ENCODE measurements around the gene BST1. TPM values are rescaled to one million over a fixed set of nuclear protein-coding genes. Genes with fewer than 3 reads are reported as not detected.
"Not testable (repeated sequence)": the region's sequence is repeated elsewhere in the genome, so short reads cannot be mapped to it uniquely, and the experiment has no call there.

Gene BST1
- total RNA-seq, 1 donor from 2014 or later: 0.80 TPM

DNA sequence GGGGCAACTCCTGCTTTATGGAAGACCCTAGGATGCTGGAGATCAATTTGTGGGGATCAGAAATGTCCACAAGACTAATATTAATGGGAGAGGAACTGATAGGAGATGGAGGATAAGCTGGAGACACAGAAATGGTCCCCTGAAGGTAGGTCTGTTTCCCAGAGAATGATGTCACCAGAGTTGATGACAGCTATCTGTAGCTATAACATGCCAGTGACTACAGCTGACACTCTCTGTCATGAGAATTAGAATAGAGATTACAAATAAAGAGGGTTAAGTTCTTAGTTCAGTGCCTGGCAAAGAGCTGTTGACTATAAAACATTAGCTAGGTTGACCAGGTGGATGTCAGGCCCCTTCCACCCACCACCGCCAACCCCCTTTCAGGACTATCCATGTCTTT, 9.3 kb downstream of the BST1 start:
- no peak for ATAC-seq

DNA sequence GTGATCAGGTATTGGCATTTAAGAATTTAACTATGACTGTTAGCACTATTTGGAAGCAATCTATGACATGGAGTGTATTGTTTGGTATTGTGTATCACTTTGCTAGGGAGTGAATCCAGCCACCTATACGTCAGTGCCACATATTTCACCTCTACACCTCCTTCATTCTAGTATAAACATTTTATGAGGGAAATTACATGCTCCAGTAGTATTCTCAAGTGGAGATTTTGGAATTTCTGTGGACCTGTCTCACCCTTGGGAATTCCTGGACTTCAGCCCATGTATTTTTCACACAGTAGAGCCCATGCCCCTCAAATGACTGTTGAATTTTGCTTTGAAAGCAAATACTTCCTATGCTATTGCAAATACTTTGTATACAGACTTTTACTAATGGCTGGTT, 11.3 kb downstream of the BST1 start:
- no peak for ATAC-seq

- no peak for ATAC-seq
Observed at GRCh38 chr4:15714646-15715435, 12.0 kb downstream of the BST1 start.

DNA sequence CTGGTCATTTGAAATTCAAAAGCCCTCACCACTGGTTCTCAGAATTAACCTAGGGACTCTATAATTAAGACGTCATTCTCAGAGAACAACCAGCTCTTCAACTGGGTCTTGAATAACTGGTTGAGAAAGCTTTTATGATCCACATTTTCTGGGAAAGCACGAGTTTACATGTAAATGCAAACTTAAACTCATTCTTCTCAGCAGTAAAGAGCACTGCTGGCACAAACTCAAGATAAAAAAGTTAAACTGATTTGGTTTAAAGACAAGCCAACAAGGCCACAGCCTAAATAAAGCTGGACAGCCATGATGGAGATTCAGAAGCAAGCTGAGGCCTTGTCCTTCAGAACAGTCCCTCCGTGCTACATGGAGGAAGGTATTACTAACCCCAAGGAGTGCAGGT, 13.2 kb downstream of the BST1 start:
- ATAC-seq: no peak

- ATAC-seq: no peak
Observed at GRCh38 chr4:15717086-15717485, 14.2 kb downstream of the BST1 start.

GRCh38 chr4:15717657-15718416, 15.0 kb downstream of the BST1 start:
- no peak for ATAC-seq

DNA sequence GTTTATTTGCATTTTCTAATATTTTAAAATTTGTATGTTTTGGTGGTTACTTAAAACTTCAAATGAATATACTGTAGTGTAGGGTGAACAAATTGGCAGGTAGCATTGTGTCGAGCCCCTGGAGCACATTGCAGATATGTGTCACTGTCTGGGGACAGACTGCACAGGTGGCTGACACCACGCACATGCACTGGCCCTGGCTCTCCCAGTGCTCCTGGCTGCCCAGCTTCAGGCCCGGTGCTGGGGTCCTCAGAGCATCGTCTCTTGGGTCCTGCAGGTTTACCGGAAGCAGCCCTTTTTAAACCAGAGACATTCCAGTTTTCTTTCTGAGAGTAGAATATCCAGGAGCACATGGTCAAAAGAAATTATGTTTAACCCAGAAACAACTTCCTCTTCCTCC, 15.6 kb downstream of the BST1 start:
- ATAC-seq: no peak

DNA sequence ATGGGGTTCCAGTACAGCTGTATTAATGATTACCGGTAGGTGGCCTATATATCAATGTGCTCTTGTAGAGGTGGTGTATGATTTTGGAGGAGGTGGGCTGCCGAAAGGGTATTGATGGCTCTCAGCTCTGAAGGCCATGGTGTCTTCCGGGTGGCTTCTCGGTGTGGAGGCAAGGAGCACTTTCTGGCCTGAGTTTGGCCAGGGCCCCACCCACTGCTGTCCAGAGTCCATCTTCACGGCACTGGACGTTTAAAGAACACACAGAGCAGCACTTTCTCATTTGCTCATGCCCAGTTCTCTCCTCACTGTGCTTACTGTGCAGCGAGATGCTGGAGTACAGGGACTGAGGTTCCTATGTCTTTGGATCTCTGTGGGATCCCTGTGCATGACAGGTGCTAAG, 16.1 kb downstream of the BST1 start:
- no peak for ATAC-seq

DNA sequence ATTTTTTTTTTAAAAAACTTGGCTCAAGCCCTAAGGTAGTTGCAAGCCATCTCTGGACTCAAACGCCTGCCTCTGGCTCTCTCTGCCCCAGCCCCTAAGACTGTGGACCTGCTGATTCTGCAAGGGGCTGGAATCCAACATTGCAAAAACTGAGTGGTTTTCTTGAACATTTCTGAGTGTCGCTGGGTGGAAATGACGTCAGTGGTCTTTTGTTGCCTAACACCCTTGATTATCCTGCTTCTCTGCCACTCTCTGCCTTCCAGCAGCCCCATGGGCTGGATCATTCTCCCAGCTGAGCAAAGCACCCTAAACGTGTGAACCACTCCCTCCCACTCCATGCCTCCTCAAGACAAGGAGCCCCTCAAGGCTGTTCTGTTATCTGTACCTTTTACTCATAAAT, 16.6 kb downstream of the BST1 start:
- no peak for ATAC-seq

DNA sequence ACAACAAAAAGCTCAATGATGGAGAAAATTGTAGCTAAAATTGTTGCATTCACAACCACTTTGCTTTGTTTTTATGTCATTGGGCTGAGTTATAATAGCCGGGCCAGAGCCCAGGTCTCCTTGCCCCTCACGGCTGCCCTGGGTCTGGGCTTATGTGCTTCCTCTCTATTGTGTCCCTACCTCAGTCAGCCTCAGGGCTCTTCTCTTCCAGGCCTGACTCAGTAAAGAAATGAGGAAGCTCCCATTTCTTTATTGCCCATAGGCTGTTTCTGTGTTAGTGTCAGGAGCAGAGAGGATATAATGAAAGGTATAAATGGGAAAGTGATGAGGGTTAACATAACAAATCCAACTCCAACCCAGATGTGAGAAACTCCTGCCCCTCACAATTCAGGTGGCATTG, 18.0 kb downstream of the BST1 start:
- no peak for ATAC-seq

DNA sequence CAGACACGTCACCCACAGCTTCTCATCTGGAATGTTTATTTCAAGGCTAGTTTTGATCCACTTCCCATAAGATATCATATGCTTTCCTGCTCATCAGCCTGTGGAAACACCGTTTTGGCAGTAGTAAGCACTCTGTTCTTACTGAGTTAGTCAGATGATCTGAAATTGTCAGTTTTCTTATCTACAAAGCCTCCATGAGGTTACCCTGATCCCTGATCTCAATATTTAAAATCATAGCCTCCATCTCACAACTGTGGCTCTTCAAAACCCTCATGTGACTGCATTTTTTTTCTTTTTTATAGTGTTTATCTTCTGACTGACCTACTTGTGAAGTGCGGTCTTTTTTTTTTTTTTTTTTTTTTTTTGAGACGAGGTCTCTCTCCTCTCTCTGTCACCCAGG, 22.7 kb downstream of the BST1 start:
- no peak for ATAC-seq

DNA sequence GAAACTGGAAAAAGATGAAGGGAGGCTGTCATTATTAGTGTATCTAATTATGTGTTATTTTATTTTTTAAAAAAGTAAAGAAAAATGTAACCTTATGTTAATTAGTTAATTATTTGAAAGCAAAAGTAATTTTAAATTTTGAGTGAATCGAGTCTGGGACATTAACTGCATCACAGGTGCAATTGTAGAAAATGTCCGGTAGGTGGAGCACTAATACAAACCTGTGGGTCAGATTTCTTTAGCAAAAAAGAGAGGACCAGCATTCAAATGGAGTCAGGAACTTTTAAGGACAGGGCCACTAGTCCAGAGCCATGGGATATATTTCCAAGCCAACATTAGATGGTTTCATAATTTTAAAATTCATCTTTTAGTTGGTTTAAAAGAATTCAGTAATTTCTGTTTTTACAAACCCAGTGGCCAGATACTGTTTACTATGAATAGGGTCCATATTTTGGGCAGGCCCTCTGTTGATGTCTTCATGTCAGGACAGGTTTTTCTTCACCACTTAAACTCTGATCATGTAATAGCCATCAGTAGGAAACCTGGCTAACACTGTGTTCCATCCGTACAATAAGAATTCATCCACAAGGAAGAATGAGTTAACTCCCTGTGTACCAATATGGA, 27.2 kb downstream of the BST1 start:
- ATAC-seq: no peak

- ATAC-seq: not testable (repeated sequence)
Observed at GRCh38 chr4:15733061-15733460, 30.2 kb downstream of the BST1 start.

GRCh38 chr4:15735536-15735935, 32.7 kb downstream of the BST1 start:
- ATAC-seq: no peak

DNA sequence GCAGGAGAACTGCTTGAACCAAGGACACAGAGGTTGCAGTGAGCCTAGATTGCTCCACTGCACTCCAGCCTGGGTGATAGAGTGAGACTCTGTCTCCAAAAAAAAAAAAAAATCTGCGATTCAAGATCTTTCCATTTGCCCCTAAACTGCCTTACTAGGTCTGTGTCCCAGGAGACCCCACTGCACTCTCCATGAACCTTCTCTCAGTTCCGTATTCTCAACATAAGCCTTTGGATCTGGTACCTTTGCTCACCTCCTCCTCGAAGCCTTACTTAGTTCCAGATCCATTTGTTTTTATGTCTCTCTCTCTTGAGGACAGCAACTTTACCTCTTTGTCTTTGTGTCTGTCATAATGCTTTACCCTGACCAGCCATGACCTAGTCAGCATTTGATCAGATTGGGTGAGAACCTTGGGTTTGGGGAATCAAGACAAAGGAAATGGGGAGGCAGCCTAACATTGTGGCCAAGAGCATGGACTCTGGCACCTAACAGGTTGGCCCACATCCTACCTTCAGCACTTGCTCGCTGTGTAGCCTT, 33.7 kb downstream of the BST1 start:
- no peak for ATAC-seq

GRCh38 chr4:15737255-15737654, 34.4 kb downstream of the BST1 start:
- no peak for ATAC-seq

- ATAC-seq: no peak
Observed at GRCh38 chr4:15738877-15739276, 36.0 kb downstream of the BST1 start.

DNA sequence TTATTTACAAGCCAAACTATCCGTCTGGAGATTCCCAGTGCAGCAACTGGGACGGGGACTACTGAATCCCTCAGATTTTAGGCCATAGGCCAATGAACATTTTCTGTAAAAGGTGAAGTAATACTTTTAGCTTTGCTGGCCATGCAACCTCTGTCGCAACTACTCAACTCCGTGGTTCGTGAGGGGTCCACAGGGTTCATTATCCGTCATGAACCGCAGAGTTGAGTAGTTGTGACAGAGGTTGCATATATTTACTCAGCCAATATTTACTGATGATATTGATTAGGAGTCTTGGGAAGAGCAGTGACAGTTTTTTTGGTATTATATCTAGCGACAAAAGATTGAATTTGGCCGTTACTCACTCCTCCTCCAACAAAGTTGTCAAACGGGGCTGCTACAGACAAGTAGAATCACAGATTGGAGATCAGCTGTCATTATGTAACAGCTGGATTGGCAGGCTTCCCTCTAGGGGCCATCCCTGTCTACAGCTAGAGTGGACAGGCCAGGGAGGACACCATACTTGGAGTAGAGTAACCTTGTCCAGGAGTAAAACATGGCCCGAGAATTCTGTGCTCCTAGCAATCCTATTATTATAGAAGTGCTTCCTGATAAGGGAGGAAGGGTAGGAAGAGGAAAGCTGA, 38.0 kb downstream of the BST1 start:
- no peak for ATAC-seq

DNA sequence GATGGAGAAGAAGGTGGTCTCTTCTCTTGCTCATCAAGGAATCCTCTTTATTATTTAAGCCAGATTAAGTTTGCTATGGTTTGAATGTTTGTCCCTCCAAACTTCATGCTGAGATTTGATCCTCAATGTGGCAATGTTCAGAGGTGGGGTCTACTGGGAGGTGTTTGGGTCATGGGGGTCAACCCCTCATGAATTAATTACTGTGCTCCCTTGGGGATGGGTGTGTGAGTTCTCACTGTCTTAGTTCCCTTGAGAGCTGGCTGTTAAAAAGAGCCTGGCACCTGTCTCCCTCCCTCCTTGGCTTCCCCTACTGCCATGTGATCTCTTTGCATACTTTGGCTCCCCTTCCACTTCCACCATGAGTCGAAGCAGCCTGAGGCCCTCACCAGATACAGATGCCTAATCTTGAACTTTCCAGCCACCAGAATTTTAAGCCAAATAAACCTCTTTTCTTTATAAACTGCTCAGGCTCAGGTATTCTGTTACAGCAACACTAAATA, 39.3 kb downstream of the BST1 start:
- no peak for ATAC-seq

DNA sequence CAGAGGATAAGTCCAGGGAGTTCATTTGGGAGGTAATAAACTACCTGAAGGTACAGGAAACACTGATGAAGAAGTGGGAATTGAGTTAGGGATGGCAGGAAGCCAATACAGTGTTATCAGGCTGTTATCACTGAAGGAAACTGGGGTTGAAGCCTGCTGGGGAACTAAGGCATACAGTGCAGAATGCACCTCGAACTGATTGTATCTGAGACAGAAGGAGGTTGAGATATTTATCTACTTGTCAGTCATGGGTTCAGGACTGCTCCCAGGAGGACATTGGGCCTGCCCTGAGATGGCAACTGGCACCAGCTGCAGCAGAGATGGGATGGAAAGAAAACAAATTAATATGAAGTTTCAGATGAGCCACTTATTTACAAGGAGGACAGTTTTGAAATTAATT, 39.8 kb downstream of the BST1 start:
- no peak for ATAC-seq

DNA sequence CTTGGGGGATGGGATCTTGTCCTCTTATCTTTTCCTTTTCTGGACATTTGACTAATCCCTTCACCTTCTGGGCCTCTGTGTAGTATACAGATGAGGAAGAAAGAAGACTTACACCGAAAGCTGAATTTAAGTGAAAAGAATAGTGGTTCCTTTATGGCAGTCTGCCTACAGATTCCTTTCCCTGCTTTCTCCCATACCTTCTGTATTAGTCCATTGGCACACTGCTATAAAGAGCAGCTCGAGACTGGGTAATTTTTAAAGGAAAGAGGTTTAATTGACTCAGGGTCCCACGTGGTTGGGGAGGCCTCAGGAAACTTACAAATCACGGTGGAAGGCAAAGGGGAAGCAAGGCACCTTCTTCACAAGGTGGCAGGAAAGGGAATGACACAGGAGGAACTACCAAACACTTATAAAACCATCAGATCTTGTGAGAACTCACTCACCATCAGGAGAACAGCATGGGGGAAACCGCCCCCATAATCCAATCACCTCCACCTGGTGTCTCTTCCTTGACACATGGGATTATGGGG, 41.2 kb downstream of the BST1 start:
- no peak for ATAC-seq

- ATAC-seq: no peak
Observed at GRCh38 chr4:15746110-15746509, 43.2 kb downstream of the BST1 start.

- no peak for ATAC-seq
Observed at GRCh38 chr4:15749001-15749400, 46.1 kb downstream of the BST1 start.

Measured in esophagus mucosa (tissue), 1 donor.